Stimulated activated CD4-positive, alpha-beta T cell treated with anti-CD3 and anti-CD28 coated beads, Interleukin-1b, Interleukin-23, amount 100 ng/mL, for 4 hours (primary cell): ENCODE measurements around the gene CDK5RAP1.
"Not testable (repeated sequence)": the region's sequence is repeated elsewhere in the genome, so short reads cannot be mapped to it uniquely, and the experiment has no call there.

Experiments
- DNase-seq, 2 donors: peaks; one replicate each; pipeline ENCODE4 v3.0.0-alpha.2; 2020; ENCODE audit warnings: low read depth in 2 of 2

The CDK5RAP1 gene

DNA sequence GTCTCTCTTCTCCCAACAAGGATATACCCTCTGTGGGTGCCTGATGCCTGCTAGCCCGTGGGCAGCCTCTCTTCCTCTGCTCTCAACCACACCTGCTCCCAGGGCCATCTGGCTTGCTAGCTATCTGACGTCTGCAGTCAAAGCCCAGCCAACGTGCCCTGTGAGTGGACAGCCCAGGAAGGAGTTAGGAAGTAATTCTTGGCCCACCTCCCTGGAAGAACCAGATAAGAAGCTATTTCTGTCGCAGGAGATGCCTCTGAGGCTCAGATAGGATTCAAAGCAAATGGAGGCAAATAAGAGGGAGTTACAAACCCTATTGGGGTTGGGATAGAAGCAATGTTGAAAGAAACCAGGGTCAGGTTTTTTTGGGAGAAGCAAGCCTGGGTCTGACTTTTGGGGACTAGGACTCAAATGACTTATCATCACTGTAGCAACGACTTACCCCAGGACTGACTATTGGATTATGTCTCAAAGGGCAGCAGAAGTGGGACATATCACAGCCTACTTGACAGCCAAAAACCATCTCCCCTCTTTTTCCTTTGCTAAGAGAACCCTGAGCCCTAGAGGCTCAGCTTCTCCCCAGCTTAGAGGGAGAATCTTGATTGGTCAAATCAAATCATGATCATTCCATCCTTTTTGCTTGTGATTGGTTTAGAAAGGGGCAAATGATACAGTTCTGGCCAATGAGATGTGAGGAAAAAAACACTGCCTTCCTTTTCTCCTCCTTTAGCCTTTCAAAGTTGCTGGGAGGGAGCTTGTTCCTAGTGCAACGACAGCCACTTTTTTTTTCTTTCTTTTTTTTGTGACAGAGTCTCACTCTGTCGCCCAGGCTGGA is 18.0 kb upstream of the CDK5RAP1 start:
- DNase-seq: no peak

DNA sequence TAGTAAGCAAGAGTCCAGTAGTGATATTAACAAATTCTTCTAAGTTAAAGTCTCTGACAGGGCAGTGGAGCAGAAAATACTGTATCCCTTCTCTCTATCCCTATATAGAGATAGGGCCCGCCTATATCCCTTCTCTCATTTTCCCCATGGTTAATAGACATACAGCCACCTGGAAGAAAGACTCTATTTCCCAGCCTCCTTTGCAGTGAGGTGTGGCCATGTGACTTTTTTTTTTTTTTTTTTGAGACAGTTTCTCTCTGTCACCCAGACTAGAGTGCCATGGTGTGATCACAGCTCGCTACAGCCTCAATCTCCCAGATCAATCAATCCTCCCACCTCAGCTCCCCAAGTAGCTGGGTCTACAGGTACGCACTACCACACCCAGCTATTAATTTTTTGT is 16.7 kb upstream of the CDK5RAP1 start:
- DNase-seq: no peak

GRCh38 chr20:33415948-33416347 is 14.6 kb upstream of the CDK5RAP1 start:
- DNase-seq: no peak

DNA sequence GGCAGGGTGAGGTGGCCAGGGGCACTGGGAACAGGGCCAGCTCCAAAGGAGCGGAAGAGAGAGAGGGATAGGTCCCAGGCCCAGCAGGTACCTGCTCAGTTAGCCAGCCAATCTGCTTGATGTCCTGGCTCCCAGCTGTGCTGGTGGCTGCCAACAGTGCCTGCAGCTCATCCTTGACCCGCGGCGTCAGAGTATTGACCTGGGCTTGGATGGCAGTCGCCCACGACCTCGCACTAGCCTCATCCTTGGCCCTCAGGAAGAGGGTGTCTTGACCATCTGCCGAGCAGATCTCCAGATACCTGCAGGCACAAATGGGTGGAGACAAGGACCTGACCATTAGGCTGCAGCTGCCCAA is 11.1 kb upstream of the CDK5RAP1 start:
- no peak for DNase-seq

DNA sequence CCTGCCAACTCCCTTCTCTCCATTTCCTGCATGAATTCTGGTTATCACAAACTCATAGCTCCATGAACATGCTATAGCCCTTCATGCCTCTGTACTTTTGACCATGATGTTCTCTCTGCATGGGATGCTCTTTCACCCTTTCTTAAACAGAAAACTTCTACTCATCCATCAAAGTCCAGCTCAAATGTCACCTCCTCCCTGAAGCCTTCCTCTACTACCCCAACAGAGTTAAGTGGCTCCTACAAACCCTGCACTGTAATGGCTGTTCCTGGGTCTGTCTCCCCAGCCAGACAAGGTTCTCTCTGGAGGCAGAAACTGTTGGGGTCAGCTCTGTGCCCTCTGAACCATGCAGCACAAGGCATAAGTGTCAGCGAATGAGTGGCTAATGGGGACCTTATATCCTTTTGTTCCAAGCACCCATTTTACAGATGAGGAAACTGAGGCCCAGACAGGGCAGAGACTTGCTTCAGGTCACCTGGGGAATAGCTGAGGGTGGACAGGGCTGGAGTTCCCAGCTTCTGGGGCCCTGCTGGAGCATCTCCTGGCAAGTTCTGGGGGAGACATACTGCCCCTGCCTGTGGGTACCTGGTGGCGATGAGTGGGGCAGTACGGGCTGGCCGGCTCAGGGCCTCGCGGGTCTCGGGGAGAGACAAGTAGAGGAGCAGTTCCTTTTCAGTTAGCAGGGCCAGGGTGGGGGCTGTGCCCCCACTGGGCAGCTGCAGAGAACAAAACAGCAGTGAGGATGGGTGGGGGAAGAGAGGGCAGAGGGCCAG is 10.6 kb upstream of the CDK5RAP1 start:
- DNase-seq: no peak

DNA sequence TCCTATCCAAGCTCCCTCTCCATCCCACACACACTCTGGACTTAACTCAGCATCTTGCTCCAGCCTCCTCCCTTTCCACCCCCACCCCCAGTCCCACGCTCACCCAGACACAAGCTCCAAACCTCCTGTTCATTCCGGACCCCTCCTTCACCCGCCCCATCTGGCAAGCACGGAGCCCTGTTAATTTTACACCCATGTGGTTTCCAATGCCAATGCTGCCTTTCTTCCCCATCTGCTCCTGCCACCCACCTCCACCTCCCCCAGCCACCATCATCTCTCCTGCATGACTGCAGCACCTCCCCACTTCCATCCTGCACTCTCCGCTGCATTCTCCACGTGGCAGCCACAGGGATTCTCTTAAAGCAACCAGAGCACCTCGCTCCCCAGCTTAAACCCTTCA is 9.9 kb upstream of the CDK5RAP1 start:
- DNase-seq: no peak

- DNase-seq: no peak
Measured at GRCh38 chr20:33410081-33410742, 8.9 kb upstream of the CDK5RAP1 start.

DNA sequence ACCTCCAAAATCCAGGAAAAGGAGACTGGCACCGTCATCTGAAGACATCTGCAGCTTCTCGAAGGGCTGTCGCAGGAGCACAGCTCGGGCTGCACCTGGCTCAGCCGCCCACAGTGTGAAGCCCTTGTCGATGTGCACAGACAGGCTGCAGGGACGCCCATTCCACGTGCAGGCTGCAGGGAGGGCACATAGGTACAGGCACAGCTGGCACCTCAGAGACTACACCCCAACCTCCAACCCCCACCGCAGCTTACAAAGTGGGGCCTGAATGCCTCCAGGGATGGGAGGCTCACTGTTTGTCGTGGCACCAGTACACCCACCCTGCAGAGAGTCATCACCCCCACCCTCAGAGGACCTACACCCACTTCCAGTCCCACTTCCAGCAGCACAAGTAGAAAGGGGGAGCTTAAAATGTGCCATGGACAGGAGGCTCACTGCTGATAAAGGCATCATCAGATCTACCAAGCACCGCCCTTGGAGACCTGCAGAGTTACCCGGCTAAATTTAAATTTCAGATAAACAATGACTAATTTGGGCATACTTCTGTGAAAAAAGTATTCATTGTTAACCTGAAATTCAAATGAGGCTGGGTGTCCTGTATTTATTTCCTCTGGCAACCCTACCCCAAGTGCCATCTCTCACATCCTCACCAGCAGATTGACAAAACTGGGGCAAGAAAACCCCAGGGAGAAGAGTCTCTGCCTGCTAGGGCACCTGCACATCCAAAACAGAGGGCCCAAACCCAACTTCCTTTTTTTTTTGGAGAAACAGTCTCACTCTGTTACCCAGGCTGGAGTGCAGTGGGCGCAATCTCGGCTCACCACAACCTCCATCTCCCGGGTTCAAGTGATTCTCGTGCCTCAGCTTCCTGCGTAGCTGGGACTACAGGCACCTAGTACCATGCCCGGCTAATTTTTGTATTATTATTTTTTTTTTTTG is 7.7 kb upstream of the CDK5RAP1 start:
- DNase-seq: no peak

DNA sequence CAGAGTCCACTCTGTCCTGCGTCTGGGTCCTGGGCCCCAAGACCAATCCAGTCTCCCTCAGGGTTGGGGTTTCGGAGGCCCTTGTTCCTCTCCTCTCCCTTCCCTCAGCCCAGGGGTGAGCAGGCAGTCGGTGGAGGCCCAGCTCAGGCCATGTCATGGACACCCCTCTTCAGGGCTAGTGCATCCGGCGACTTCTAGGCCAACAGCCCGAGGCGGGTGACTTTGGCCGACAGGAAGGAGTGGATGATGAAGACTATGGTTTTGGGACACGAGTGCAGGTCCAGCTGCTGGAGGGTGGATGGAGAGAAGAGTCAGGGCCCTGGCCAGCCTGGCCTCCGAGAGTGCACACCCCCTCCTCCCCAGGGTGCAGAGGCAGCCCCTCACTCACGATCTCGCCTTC is 7.0 kb upstream of the CDK5RAP1 start:
- no peak for DNase-seq

GRCh38 chr20:33407796-33408195 is 6.5 kb upstream of the CDK5RAP1 start:
- no peak for DNase-seq

DNA sequence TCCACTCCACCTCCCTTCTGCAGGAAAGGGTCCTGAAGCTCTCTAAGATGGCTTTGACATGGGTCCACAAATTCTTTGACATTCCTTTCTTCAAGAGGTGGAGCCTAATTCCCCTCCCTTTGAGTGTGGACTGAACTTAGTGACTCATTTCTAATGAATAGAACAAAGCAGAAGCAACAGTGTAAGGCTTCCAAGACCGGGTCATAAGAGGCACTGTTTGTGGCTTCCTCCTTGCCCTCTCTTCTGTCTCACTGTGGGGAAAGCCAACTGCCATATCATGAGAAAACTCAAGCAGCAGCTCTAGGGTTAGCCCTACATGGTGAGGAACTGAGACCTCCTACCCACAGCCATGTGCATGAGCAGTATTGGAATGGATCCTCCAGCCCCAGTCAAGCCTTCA is 5.9 kb upstream of the CDK5RAP1 start:
- DNase-seq: no peak

DNA sequence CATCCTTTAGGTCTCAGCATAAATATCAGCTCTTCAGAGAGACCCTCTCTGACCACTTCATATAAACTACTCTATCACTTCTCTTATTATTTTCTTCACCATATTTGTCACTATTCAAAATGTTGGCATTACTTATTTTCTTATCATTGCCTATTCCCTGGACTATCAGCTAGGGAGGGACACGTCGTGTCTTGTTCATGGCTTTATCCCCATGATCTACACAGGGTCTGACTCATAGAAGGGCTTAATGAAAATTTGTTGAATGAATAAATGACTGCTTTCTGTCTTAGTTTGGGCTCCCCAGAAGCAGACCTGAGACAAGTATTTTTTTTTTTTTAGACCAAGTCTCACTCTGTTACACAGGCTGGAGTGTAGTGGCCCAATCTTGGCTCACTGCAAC is 3.0 kb upstream of the CDK5RAP1 start:
- DNase-seq: no peak

- DNase-seq: no peak
Measured at GRCh38 chr20:33401921-33402369, 626 bp upstream of the CDK5RAP1 start.

- DNase-seq: no peak
Measured at GRCh38 chr20:33400812-33401183, 521 bp downstream of the CDK5RAP1 start.

DNA sequence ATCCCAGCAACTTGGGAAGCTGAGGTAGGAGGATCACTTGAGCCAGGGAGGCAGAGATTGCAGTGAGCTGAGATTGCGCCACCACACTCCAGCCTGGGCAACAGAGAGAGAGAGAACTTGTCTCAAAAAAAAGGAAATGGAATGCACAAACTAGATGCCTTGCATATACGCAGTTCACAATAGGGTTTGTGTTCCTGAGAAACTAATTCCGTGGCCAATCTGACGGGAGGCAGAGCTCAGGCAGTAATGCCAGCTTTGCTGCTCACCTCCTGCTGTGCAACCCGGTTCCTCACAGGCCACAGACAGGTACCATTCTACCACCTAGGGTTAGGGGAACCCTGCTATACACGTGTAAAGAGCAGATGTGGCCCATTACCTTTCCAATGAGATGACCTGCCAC is 1.4 kb downstream of the CDK5RAP1 start:
- no peak for DNase-seq

DNA sequence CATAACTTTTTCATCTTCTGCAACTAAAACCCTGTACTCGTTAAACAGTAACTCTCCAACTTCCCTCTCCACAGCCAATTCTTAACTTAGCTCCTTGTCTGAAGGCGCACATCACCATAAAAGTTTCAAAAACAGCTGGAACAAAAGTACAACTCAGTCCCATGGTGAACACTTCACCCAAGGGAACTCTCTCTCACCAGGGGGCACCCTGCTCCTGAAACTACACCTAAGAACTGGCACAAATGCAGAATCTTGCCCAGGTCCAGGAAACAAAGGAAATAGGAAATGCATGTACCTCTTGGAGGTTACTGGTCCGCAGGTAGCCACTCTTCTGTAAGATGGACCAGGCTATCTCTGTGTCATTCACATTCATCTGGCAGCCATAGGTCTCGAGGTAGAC is 6.6 kb downstream of the CDK5RAP1 start:
- no peak for DNase-seq

DNA sequence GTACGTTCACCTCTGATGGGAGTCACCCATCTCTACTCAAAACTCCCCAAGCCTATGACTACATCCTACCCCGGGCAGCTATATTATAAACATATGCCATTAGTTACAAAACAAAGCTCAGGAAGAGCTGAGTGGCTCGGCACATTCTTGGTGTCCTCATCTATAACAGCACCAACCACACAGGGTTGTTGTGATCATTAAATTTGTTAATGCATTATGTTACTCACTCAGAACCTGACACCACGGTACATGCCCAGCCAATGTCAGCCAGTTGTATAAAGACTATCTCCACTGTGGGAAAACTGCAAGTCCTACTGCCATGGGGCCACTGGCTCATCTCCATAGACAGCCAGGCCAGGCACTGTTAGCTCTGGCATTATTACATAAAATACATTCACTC is 7.7 kb downstream of the CDK5RAP1 start:
- no peak for DNase-seq

DNA sequence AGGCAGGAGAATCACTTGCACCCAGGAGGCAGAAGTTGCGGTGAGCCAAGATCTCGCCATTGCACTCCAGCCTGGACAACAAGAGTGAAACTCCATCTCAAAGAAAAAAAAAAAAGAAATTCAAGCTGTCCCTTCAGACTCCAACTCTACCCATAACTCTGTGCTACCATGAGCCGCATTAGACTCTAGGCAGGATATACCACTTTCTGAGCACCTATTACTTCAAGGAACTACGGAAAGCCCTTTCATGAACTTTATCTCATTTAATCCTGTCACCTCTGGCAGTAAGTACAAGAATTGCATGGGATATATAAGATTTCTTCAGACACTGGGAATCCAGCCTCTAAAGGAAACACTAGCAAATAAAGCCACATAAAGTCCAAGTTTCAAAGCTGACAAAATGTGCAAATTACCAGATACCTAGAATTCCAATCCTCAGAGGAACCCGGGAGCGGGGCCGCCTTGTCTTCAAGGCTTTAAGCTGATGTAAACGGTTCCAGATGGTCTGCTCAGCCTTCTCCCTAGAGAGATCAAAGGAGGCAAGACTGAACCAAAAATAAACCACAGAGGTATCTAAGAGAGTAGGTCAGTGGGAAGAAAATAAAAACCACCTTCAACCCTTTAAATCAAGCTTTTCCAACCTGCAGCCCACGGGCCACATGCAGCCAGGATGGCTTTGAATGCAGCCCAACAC is 9.4 kb downstream of the CDK5RAP1 start:
- DNase-seq: no peak

- not testable (repeated sequence) for DNase-seq
Measured at GRCh38 chr20:33389326-33389725, 12.0 kb downstream of the CDK5RAP1 start.

DNA sequence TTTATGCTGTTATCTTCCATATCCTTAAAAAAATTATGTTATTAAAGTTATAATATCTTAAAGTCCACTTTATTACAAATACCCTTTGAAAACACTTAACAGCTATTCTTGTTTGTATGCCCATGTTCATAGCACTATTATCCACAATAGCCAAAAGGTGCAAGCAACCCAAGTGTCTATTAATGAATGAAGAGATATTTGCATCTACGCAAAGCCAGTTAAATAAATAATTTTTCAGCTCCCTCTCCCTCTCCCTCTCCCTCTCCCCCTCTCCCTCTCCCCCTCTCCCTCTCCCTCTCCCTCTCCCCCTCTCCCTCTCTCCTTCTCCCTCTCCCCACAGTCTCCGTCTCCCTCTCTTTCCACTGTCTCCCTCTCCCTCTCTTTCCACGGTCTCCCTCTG is 13.1 kb downstream of the CDK5RAP1 start:
- DNase-seq: no peak

GRCh38 chr20:33387177-33387576 is 14.1 kb downstream of the CDK5RAP1 start:
- DNase-seq: no peak
